GM12878 (cell line): ENCODE data around the gene CAB39. TPM values are rescaled to one million over a fixed set of nuclear protein-coding genes. Genes with fewer than 3 reads are reported as not detected.

Experiments
- ATF7 ChIP-seq: fragments of 450-650 bp; IDR thresholded peaks from 2 replicates; pipeline ENCODE4 v1.6.1; 2016; ENCODE audit warnings: low read depth, mild to moderate bottlenecking
- BACH1 ChIP-seq: fragments of 450-650 bp; IDR thresholded peaks from 2 replicates; pipeline ENCODE4 v1.6.1; 2017; ENCODE audit warnings: mild to moderate bottlenecking, borderline replicate concordance
- BHLHE40 ChIP-seq, 2 experiments: fragments of 450-650 bp in 1 of 2; IDR thresholded peaks; 2 replicates each; pipeline ENCODE4 v1.6.1; 2011 to 2017; ENCODE audit warnings: low read depth in 2 of 2, borderline replicate concordance in 1 of 2, improper control_type of control experiment in 1 of 2, low read length in 1 of 2, mild to moderate bottlenecking in 1 of 2
- CEBPB ChIP-seq, 2 experiments: fragments of 150-350 bp in 1 of 2; IDR thresholded peaks; 2 replicates each; pipeline ENCODE4 v1.6.1; 2012 to 2014; ENCODE audit warnings: low read depth in 2 of 2, low read length in 2 of 2, borderline replicate concordance in 1 of 2, inconsistent platforms in 1 of 2
- CHD2 ChIP-seq: IDR thresholded peaks from 2 replicates; pipeline ENCODE4 v1.6.1; 2011; ENCODE audit warnings: low read depth, low read length, improper control_type of control experiment, borderline replicate concordance
- CREB1 ChIP-seq: IDR thresholded peaks from 2 replicates; pipeline ENCODE4 v1.6.1; 2012; ENCODE audit warnings: low read depth, mild to moderate bottlenecking, inconsistent platforms
- DPF2 ChIP-seq: fragments of 450-650 bp; IDR thresholded peaks from 2 replicates; pipeline ENCODE4 v1.6.1; 2017; ENCODE audit warnings: mild to moderate bottlenecking
- EED ChIP-seq: sonication (generic); IDR thresholded peaks from 2 replicates; pipeline ENCODE4 v1.6.1; 2016; ENCODE audit warnings: antibody characterized with exemption, low read depth
- IRF4 ChIP-seq: IDR thresholded peaks from 2 replicates; pipeline ENCODE4 v1.6.1; 2011; ENCODE audit warnings: low read depth, low read length
- JUNB ChIP-seq: IDR thresholded peaks from 2 replicates; pipeline ENCODE4 v1.6.1; 2016; ENCODE audit warnings: antibody characterized with exemption, mild to moderate bottlenecking
- MEF2B ChIP-seq: fragments of 450-650 bp; IDR thresholded peaks from 2 replicates; pipeline ENCODE4 v1.6.1; 2018; ENCODE audit warnings: mild to moderate bottlenecking, moderate library complexity; ENCODE audit not compliant: partially characterized antibody, poor library complexity, severe bottlenecking
- MTA2 ChIP-seq: fragments of 450-650 bp; IDR thresholded peaks from 2 replicates; pipeline ENCODE4 v1.6.1; 2016; ENCODE audit warnings: low read depth, mild to moderate bottlenecking, moderate library complexity
- MTA3 ChIP-seq: IDR thresholded peaks from 2 replicates; pipeline ENCODE4 v1.6.1; 2012; ENCODE audit warnings: low read length, inconsistent platforms, borderline replicate concordance
- NBN ChIP-seq: fragments of 450-650 bp; IDR thresholded peaks from 2 replicates; pipeline ENCODE4 v1.6.1; 2016
- NFYB ChIP-seq: IDR thresholded peaks from 2 replicates; pipeline ENCODE4 v1.6.1; 2011; ENCODE audit warnings: low read depth, mild to moderate bottlenecking, low read length, improper control_type of control experiment, moderate library complexity; ENCODE audit not compliant: insufficient read depth
- NR2F1 ChIP-seq: fragments of 450-650 bp; conservative IDR thresholded peaks from 2 replicates; pipeline ENCODE4 v1.6.1; 2017; ENCODE audit warnings: mild to moderate bottlenecking
- NRF1 ChIP-seq: conservative IDR thresholded peaks from 2 replicates; pipeline ENCODE4 v1.6.1; 2011; ENCODE audit warnings: mild to moderate bottlenecking, low read depth, low read length, improper control_type of control experiment
- PAX5 ChIP-seq: IDR thresholded peaks from 2 replicates; pipeline ENCODE4 v1.6.1; 2011; ENCODE audit warnings: low read depth, low read length, borderline replicate concordance
- POLR2AphosphoS5 ChIP-seq: IDR thresholded peaks from 2 replicates; pipeline ENCODE4 v1.6.1; 2011; ENCODE audit warnings: mild to moderate bottlenecking, low read length, inconsistent platforms
- RUNX3 ChIP-seq: IDR thresholded peaks from 2 replicates; pipeline ENCODE4 v1.6.1; 2012; ENCODE audit warnings: low read length, inconsistent platforms
- SIN3A ChIP-seq: IDR thresholded peaks from 2 replicates; pipeline ENCODE4 v1.6.1; 2012; ENCODE audit warnings: low read depth, low read length, improper control_type of control experiment
- SMARCA5 ChIP-seq: fragments of 450-650 bp; IDR thresholded peaks from 2 replicates; pipeline ENCODE4 v1.6.1; 2017; ENCODE audit warnings: mild to moderate bottlenecking
- SUPT20H ChIP-seq: IDR thresholded peaks from 2 replicates; pipeline ENCODE4 v1.6.1; 2011; ENCODE audit warnings: low read depth, mild to moderate bottlenecking, low read length, moderate library complexity, borderline replicate concordance; ENCODE audit not compliant: control insufficient read depth
- TCF12 ChIP-seq: IDR thresholded peaks from 2 replicates; pipeline ENCODE4 v1.6.1; 2011; ENCODE audit warnings: low read depth, mild to moderate bottlenecking, low read length
- ZNF217 ChIP-seq: fragments of 450-650 bp; IDR thresholded peaks from 2 replicates; pipeline ENCODE4 v1.6.1; 2017; ENCODE audit warnings: antibody characterized with exemption, mild to moderate bottlenecking
- polyA plus RNA-seq, 11 experiments: library from polyadenylated mRNA; depleted of rRNA in 4 of 11; unstranded in 6 of 11; stranded (reverse) in 5 of 11; fragments of >200 nt; fragmentation: Nextera tagmentation in 4 of 11; fragmentation: Illumina TruSeq in 1 of 11; extraction: Ambion mirVana in 4 of 11; extraction: Trizol in 1 of 11; gene quantifications; 1 replicate in 1 of 11; 2 replicates in 10 of 11; pipeline versions ENCODE4 v1.2.1 to v1.2.3, GENCODE V29; 2011 to 2016; ENCODE audit warnings: inconsistent platforms in 2 of 11, missing spikeins in 2 of 11, low read depth in 1 of 11
- total RNA-seq, 4 experiments: library from RNA; depleted of rRNA in 3 of 4; stranded (reverse); fragments of >200 nt in 3 of 4; fragmentation: Illumina TruSeq in 1 of 4; extraction: Trizol in 1 of 4; gene quantifications; 2 replicates each; pipeline versions ENCODE4 v1.2.1 to v1.2.3, GENCODE V29; 2013 to 2021
- TF ChIP-seq, protein P1 (sequence below): IDR thresholded peaks from 2 replicates; pipeline ENCODE4 v1.6.1; 2011; ENCODE audit warnings: borderline replicate concordance, low read depth, mild to moderate bottlenecking, moderate library complexity, mixed read lengths, low read length; ENCODE audit not compliant: insufficient read depth; ENCODE audit errors: extremely low read length
- TF ChIP-seq, protein P2 (sequence below): fragments of 450-650 bp; IDR thresholded peaks from 2 replicates; pipeline ENCODE4 v1.6.1; 2017; ENCODE audit warnings: mild to moderate bottlenecking, low read depth, inconsistent platforms; ENCODE audit not compliant: poor library complexity, severe bottlenecking
- TF ChIP-seq, protein P3 (sequence below): fragments of 450-650 bp; IDR thresholded peaks from 2 replicates; pipeline ENCODE4 v1.6.1; 2016; ENCODE audit warnings: mild to moderate bottlenecking

CAB39 gene
- total and polyA plus RNA-seq, 10 of the 15 experiments (the other 5 are each of a cell fraction or from before 2014, with no cell fraction given): 13.3 to 129 (median 62.9) TPM

DNA sequence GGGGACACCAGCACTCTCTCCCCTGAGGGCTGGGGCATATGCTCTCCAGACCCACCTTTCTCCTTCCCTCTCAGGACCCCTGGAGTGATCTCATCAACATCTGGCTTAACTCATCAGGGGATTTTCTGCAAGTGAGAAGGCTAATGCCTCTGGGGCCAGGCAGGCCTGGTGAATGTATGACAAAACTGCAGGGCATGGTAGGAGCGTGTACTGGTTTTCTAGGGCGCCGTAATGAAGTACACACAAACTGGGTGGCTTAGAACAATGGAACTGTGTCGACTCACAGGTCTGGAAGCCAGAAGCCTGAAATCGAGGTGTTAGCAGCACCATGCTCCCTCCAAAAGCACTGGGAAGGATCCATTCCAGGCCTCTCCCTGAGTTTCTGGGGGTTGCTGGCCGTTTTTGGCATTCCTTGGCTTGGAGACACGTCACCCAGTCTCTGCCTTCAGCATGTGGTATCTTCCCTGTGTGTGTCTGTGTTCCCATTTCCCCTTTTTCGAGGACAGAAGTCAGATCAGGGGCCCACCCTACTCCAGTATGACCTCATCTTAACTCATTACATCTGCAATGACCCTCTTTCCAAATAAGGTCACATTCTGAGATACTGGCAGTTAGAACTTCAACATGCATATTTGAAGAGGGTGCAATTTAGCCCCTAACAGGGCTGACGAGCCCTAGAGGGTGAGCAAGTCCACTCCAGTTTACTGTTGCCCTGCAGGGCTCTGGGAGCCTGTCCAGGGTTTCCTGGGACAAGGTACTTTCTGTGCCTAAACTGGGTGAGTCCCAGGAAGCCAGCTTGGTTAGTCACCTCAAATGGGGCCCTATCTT is 45.5 kb upstream of the CAB39 start (continued):
- TF ChIP-seq TCF12 (0 out of 2 replicates have a peak, but pooled peaks have one; percentile 14), NR2F1 (peak; percentile 37), EED (peak; percentile 96), CHD2 (no peak), PAX5 (peak; percentile 12; the same call in 1 of the 2 replicates), RUNX3 (no peak), ZNF217 (no peak), SMARCA5 (peak; percentile 41; the same call in 1 of the 2 replicates), JUNB (peak; percentile 58), IRF4 (peak; percentile 65; the same call in 1 of the 2 replicates), CEBPB (IDR thresholded peaks at IDR 0.05; ENCODE audit: borderline replicate concordance in 1 of 2, low read depth in 2 of 2, low read length in 2 of 2) (no peak), BACH1 (0 out of 2 replicates have a peak, but pooled peaks have one; percentile 27), MTA2 (peak; percentile 75; the same call in 1 of the 2 replicates), DPF2 (peak; percentile 93), POLR2AphosphoS5 (peak; percentile 33; the same call in 1 of the 2 replicates), MTA3 (no peak), CREB1 (no peak), NBN (peak; percentile 78), ATF7 (peak; percentile 98), SUPT20H (no peak), SIN3A (no peak), NRF1 (no peak), NFYB (no peak), BHLHE40 (IDR thresholded peaks at IDR 0.05; ENCODE audit: borderline replicate concordance in 1 of 2, low read depth in 2 of 2, low read length in 1 of 2) (peak in 1 of 2 experiments; percentile 56; a peak in 1 of 4 replicates), MEF2B (peak; percentile 59)
- TF ChIP-seq, protein P1, sequence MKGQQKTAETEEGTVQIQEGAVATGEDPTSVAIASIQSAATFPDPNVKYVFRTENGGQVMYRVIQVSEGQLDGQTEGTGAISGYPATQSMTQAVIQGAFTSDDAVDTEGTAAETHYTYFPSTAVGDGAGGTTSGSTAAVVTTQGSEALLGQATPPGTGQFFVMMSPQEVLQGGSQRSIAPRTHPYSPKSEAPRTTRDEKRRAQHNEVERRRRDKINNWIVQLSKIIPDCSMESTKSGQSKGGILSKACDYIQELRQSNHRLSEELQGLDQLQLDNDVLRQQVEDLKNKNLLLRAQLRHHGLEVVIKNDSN: no peak
- TF ChIP-seq, protein P2, sequence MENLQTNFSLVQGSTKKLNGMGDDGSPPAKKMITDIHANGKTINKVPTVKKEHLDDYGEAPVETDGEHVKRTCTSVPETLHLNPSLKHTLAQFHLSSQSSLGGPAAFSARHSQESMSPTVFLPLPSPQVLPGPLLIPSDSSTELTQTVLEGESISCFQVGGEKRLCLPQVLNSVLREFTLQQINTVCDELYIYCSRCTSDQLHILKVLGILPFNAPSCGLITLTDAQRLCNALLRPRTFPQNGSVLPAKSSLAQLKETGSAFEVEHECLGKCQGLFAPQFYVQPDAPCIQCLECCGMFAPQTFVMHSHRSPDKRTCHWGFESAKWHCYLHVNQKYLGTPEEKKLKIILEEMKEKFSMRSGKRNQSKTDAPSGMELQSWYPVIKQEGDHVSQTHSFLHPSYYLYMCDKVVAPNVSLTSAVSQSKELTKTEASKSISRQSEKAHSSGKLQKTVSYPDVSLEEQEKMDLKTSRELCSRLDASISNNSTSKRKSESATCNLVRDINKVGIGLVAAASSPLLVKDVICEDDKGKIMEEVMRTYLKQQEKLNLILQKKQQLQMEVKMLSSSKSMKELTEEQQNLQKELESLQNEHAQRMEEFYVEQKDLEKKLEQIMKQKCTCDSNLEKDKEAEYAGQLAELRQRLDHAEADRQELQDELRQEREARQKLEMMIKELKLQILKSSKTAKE: no peak
- TF ChIP-seq, protein P3, sequence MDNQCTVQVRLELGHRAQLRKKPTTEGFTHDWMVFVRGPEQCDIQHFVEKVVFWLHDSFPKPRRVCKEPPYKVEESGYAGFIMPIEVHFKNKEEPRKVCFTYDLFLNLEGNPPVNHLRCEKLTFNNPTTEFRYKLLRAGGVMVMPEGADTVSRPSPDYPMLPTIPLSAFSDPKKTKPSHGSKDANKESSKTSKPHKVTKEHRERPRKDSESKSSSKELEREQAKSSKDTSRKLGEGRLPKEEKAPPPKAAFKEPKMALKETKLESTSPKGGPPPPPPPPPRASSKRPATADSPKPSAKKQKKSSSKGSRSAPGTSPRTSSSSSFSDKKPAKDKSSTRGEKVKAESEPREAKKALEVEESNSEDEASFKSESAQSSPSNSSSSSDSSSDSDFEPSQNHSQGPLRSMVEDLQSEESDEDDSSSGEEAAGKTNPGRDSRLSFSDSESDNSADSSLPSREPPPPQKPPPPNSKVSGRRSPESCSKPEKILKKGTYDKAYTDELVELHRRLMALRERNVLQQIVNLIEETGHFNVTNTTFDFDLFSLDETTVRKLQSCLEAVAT: peak; percentile 75
